ENCODE data around the gene CDH4.
A peak's percentile ranks its signal among the peaks of the same experiment; 100 is the strongest.

Gene CDH4

GRCh38 chr20:61233590-61233989, 18.5 kb upstream of the CDH4 start:
- no peak overlapping the region for H4K8ac ChIP-seq (ENCODE audit: low read depth, low read length)
- H3K4me1 ChIP-seq (ENCODE audit: control insufficient read depth in 2 of 2, insufficient read depth in 1 of 2, low read depth in 1 of 2, low read length in 2 of 2) = no peaks in the 10 kb centered on the region
- H3K4ac ChIP-seq (ENCODE audit: low read length) = no peak overlapping the region
- H3K27me3 ChIP-seq (ENCODE audit: control insufficient read depth in 3 of 3, insufficient read depth in 3 of 3, low read depth in 1 of 3, low read length in 3 of 3) = peaks cover 0 to 1% (median 0%) of the 10 kb centered on the region in 3 experiments
- no peaks in the 10 kb centered on the region for H3K79me1 ChIP-seq (ENCODE audit: low read depth, low read length)
- H2AK5ac ChIP-seq (ENCODE audit: low read depth, low read length) = no peak overlapping the region
- no peak overlapping the region for H2BK5ac ChIP-seq (ENCODE audit: low read length)
- no peak overlapping the region for H2BK120ac ChIP-seq (ENCODE audit: low read depth, low read length)
- H3K36me3 ChIP-seq (replicated peaks in 1 of 2; ENCODE audit: control insufficient read depth in 2 of 2, insufficient read depth in 2 of 2, low read length in 2 of 2) = no peaks in the 10 kb centered on the region
- no peak overlapping the region for H3K4me2 ChIP-seq (ENCODE audit: insufficient read depth, low read length, poor library complexity, severe bottlenecking)
- no peak overlapping the region for H2BK15ac ChIP-seq (ENCODE audit: low read length)
- peak overlapping the region; percentile 82 for H3K23ac ChIP-seq (ENCODE audit: low read depth, low read length, poor library complexity)
- H3K9ac ChIP-seq (ENCODE audit: low read depth, low read length, poor library complexity) = peak overlapping the region; percentile 22
- peak overlapping the region; percentile 95 for H3K14ac ChIP-seq (ENCODE audit: low read length)
- H3K27ac ChIP-seq (replicated peaks; ENCODE audit: low read length) = no peak overlapping the region
- no peak for DNase-seq (ENCODE audit: low spot score)
- H2BK12ac ChIP-seq (ENCODE audit: low read length) = no peak overlapping the region
- no peak overlapping the region for H2AFZ ChIP-seq (ENCODE audit: low read length)
- WGBS, 2 donors (ENCODE audit: extremely low coverage in 2 of 2, insufficient read length in 2 of 2, insufficient replicate concordance in 1 of 2) = no CpG with 5 or more reads among the region's 7 CpGs
- no peak overlapping the region for H3K4me3 ChIP-seq (ENCODE audit: low read length in 2 of 2)
- no peak overlapping the region for H4K91ac ChIP-seq (ENCODE audit: low read depth, low read length, poor library complexity)
- H3K18ac ChIP-seq (ENCODE audit: low read length) = no peak overlapping the region
- H3K9me3 ChIP-seq (replicated peaks in 1 of 2; ENCODE audit: control insufficient read depth in 2 of 2, insufficient read depth in 1 of 2, low read depth in 1 of 2, low read length in 2 of 2) = peaks cover 1 to 9% of the 10 kb centered on the region in 2 donors

- WGBS, 2 donors (ENCODE audit: extremely low coverage in 2 of 2, insufficient read length in 2 of 2, insufficient replicate concordance in 1 of 2) = no CpG with 5 or more reads among the region's 11 CpGs
Observed at GRCh38 chr20:61234224-61234890, 17.7 kb upstream of the CDH4 start.

DNA sequence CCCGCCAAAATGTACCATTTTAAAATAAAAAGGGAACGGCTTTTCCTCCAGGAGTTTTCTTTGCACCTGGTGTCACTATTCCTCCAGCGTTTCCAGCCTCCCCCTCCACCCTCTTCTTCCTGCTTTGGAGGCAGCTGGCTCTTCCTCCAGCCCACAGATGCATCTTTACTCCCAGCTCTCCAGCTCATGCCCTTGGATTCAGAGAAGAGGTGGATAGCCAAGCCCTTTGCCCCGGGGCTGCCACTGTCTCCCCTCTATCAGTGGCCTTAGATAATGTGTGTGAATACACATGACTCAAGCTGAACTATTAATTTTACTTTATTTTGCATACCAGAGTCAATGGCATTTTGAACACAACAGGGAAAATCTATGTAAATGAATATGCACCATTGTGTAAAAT, 15.3 kb upstream of the CDH4 start:
- Histone ChIP-seq H3K23ac (ENCODE audit: low read depth, low read length, poor library complexity) (no peak overlapping the region), H4K8ac (ENCODE audit: low read depth, low read length) (no peak overlapping the region), H3K4me1 (ENCODE audit: control insufficient read depth in 2 of 2, insufficient read depth in 1 of 2, low read depth in 1 of 2, low read length in 2 of 2) (no peaks in the 10 kb centered on the region), H2AFZ (ENCODE audit: low read length) (no peak overlapping the region), H3K4ac (ENCODE audit: low read length) (no peak overlapping the region), H3K4me2 (ENCODE audit: insufficient read depth, low read length, poor library complexity, severe bottlenecking) (no peak overlapping the region), H3K4me3 (ENCODE audit: low read length in 2 of 2) (no peak overlapping the region), H3K14ac (ENCODE audit: low read length) (no peak overlapping the region), H2BK15ac (ENCODE audit: low read length) (no peak overlapping the region), H3K79me1 (ENCODE audit: low read depth, low read length) (no peaks in the 10 kb centered on the region), H2BK5ac (ENCODE audit: low read length) (no peak overlapping the region), H3K9me3 (replicated peaks in 1 of 2; ENCODE audit: control insufficient read depth in 2 of 2, insufficient read depth in 1 of 2, low read depth in 1 of 2, low read length in 2 of 2) (peaks cover 0 to 1% of the 10 kb centered on the region in 2 donors), H3K27me3 (ENCODE audit: control insufficient read depth in 3 of 3, insufficient read depth in 3 of 3, low read depth in 1 of 3, low read length in 3 of 3) (peaks cover 0 to 5% (median 1%) of the 10 kb centered on the region in 3 experiments), H3K36me3 (replicated peaks in 1 of 2; ENCODE audit: control insufficient read depth in 2 of 2, insufficient read depth in 2 of 2, low read length in 2 of 2) (no peaks in the 10 kb centered on the region), H4K91ac (ENCODE audit: low read depth, low read length, poor library complexity) (no peak overlapping the region), H2BK12ac (ENCODE audit: low read length) (no peak overlapping the region), H3K27ac (replicated peaks; ENCODE audit: low read length) (no peak overlapping the region), H2BK120ac (ENCODE audit: low read depth, low read length) (no peak overlapping the region), H3K9ac (ENCODE audit: low read depth, low read length, poor library complexity) (no peak overlapping the region), H2AK5ac (ENCODE audit: low read depth, low read length) (no peak overlapping the region), H3K18ac (ENCODE audit: low read length) (no peak overlapping the region)
- no peak for DNase-seq (ENCODE audit: low spot score)
- no CpG with 5 or more reads among the region's 4 CpGs for WGBS, 2 donors (ENCODE audit: extremely low coverage in 2 of 2, insufficient read length in 2 of 2, insufficient replicate concordance in 1 of 2)

More at GRCh38 chr20:61234224-61234890, 17.7 kb upstream of the CDH4 start:
- no peak overlapping the region for H3K4me3 ChIP-seq (ENCODE audit: low read length in 2 of 2)
- no peak overlapping the region for H3K14ac ChIP-seq (ENCODE audit: low read length)
- H2BK5ac ChIP-seq (ENCODE audit: low read length) = no peak overlapping the region
- H4K8ac ChIP-seq (ENCODE audit: low read depth, low read length) = no peak overlapping the region
- H3K27me3 ChIP-seq (ENCODE audit: control insufficient read depth in 3 of 3, insufficient read depth in 3 of 3, low read depth in 1 of 3, low read length in 3 of 3) = peaks cover 0 to 1% (median 0%) of the 10 kb centered on the region in 3 experiments
- no peak overlapping the region for H2BK120ac ChIP-seq (ENCODE audit: low read depth, low read length)
- no peaks in the 10 kb centered on the region for H3K36me3 ChIP-seq (replicated peaks in 1 of 2; ENCODE audit: control insufficient read depth in 2 of 2, insufficient read depth in 2 of 2, low read length in 2 of 2)
- no peak overlapping the region for H3K27ac ChIP-seq (replicated peaks; ENCODE audit: low read length)
- no peak overlapping the region for H3K18ac ChIP-seq (ENCODE audit: low read length)
- no peak overlapping the region for H2AFZ ChIP-seq (ENCODE audit: low read length)
- H3K4ac ChIP-seq (ENCODE audit: low read length) = no peak overlapping the region
- H4K91ac ChIP-seq (ENCODE audit: low read depth, low read length, poor library complexity) = no peak overlapping the region
- H3K4me1 ChIP-seq (ENCODE audit: control insufficient read depth in 2 of 2, insufficient read depth in 1 of 2, low read depth in 1 of 2, low read length in 2 of 2) = no peaks in the 10 kb centered on the region
- no peak for DNase-seq (ENCODE audit: low spot score)
- peaks cover 1 to 9% of the 10 kb centered on the region in 2 donors for H3K9me3 ChIP-seq (replicated peaks in 1 of 2; ENCODE audit: control insufficient read depth in 2 of 2, insufficient read depth in 1 of 2, low read depth in 1 of 2, low read length in 2 of 2)
- no peak overlapping the region for H2BK12ac ChIP-seq (ENCODE audit: low read length)
- no peak overlapping the region for H3K9ac ChIP-seq (ENCODE audit: low read depth, low read length, poor library complexity)
- no peak overlapping the region for H3K4me2 ChIP-seq (ENCODE audit: insufficient read depth, low read length, poor library complexity, severe bottlenecking)
- H3K79me1 ChIP-seq (ENCODE audit: low read depth, low read length) = no peaks in the 10 kb centered on the region
- no peak overlapping the region for H2BK15ac ChIP-seq (ENCODE audit: low read length)
- H3K23ac ChIP-seq (ENCODE audit: low read depth, low read length, poor library complexity) = no peak overlapping the region
- no peak overlapping the region for H2AK5ac ChIP-seq (ENCODE audit: low read depth, low read length)

- H3K4me1 ChIP-seq (ENCODE audit: control insufficient read depth in 2 of 2, insufficient read depth in 1 of 2, low read depth in 1 of 2, low read length in 2 of 2) = no peaks in the 10 kb centered on the region
- no peak overlapping the region for H3K18ac ChIP-seq (ENCODE audit: low read length)
- H2BK12ac ChIP-seq (ENCODE audit: low read length) = no peak overlapping the region
- H3K4ac ChIP-seq (ENCODE audit: low read length) = no peak overlapping the region
- H3K4me3 ChIP-seq (ENCODE audit: low read length in 2 of 2) = no peak overlapping the region
- H4K91ac ChIP-seq (ENCODE audit: low read depth, low read length, poor library complexity) = no peak overlapping the region
- no peak overlapping the region for H3K23ac ChIP-seq (ENCODE audit: low read depth, low read length, poor library complexity)
- no peak overlapping the region for H3K9ac ChIP-seq (ENCODE audit: low read depth, low read length, poor library complexity)
- H3K9me3 ChIP-seq (replicated peaks in 1 of 2; ENCODE audit: control insufficient read depth in 2 of 2, insufficient read depth in 1 of 2, low read depth in 1 of 2, low read length in 2 of 2) = peaks cover 0 to 2% of the 10 kb centered on the region in 2 donors
- WGBS, 2 donors (ENCODE audit: extremely low coverage in 2 of 2, insufficient read length in 2 of 2, insufficient replicate concordance in 1 of 2) = no CpG with 5 or more reads among the region's 4 CpGs
- H3K14ac ChIP-seq (ENCODE audit: low read length) = no peak overlapping the region
- H3K4me2 ChIP-seq (ENCODE audit: insufficient read depth, low read length, poor library complexity, severe bottlenecking) = no peak overlapping the region
- H2BK5ac ChIP-seq (ENCODE audit: low read length) = no peak overlapping the region
- H3K27ac ChIP-seq (replicated peaks; ENCODE audit: low read length) = no peak overlapping the region
- no peaks in the 10 kb centered on the region for H3K36me3 ChIP-seq (replicated peaks in 1 of 2; ENCODE audit: control insufficient read depth in 2 of 2, insufficient read depth in 2 of 2, low read length in 2 of 2)
- no peak overlapping the region for H4K8ac ChIP-seq (ENCODE audit: low read depth, low read length)
- no peak overlapping the region for H2AFZ ChIP-seq (ENCODE audit: low read length)
- H3K79me1 ChIP-seq (ENCODE audit: low read depth, low read length) = no peaks in the 10 kb centered on the region
- no peak overlapping the region for H2BK15ac ChIP-seq (ENCODE audit: low read length)
- no peak for DNase-seq (ENCODE audit: low spot score)
- H3K27me3 ChIP-seq (ENCODE audit: control insufficient read depth in 3 of 3, insufficient read depth in 3 of 3, low read depth in 1 of 3, low read length in 3 of 3) = peaks cover 0 to 8% (median 1%) of the 10 kb centered on the region in 3 experiments
- H2AK5ac ChIP-seq (ENCODE audit: low read depth, low read length) = no peak overlapping the region
- no peak overlapping the region for H2BK120ac ChIP-seq (ENCODE audit: low read depth, low read length)
Observed at GRCh38 chr20:61238813-61239212, 13.2 kb upstream of the CDH4 start.
